ENCODE results near the gene PTPRG.

Gene PTPRG

GRCh38 chr3:61663356-61664104 is 102.2 kb downstream of the PTPRG start:
- no peak for DNase-seq

- DNase-seq = no peak
Observed at GRCh38 chr3:61664105-61664482, 102.7 kb downstream of the PTPRG start.

- no peak for DNase-seq
Observed at GRCh38 chr3:61665121-61665520, 103.8 kb downstream of the PTPRG start.

- DNase-seq = no peak
Observed at GRCh38 chr3:61665987-61666386, 104.6 kb downstream of the PTPRG start.

DNA sequence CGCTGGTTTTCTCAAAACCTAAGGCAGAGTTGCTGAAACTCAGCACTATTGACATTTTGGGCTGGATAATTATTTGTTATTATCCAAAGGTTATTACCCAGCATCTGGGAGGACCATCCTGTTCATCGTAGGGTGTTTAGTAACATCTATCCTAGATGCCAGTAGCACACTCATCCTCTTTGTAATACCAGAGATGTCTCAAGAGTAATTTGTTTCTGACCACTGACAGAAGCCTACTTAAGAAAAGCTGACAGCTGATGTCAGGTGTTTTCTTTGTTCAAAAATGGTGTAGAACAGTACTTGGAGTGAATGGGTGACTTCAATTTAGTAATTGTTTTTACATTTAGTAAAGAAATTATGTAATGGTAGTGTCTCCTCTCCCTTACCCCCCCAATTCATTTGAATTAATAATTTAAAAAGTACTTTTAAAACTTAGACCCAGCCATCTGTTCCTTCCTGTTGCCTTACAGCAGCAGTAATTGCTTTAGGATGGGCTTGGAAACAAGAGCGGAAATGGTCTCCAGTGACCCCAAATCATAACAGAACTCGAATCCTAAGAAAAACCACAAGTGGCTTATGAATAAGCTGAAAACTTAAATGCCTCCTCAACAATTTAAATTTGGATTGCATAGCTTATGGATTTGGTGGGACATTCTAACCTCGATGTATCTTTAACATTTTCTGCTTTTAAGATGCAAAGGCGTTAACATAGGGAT is 105.4 kb downstream of the PTPRG start:
- no peak for DNase-seq

DNA sequence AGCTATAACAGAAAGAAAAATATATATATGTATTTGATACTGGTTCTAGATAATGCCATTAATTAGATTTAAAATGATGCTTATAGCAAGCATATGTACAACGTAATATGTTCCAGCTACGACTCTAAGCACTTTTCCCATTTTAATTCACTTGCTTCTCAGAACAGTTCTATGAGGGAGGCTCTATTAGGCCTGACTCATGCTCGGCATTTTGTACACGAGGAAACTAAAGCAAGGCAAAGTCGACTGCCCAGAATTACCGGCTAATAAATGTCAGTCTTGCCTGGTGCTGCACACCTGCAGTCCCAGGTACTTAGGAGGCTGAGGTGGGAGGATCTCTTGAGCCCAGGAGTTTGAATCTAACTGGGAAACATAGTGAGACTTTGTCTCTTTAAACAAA is 106.0 kb downstream of the PTPRG start:
- no peak for DNase-seq

GRCh38 chr3:61667814-61668213 is 106.4 kb downstream of the PTPRG start:
- no peak for DNase-seq

DNA sequence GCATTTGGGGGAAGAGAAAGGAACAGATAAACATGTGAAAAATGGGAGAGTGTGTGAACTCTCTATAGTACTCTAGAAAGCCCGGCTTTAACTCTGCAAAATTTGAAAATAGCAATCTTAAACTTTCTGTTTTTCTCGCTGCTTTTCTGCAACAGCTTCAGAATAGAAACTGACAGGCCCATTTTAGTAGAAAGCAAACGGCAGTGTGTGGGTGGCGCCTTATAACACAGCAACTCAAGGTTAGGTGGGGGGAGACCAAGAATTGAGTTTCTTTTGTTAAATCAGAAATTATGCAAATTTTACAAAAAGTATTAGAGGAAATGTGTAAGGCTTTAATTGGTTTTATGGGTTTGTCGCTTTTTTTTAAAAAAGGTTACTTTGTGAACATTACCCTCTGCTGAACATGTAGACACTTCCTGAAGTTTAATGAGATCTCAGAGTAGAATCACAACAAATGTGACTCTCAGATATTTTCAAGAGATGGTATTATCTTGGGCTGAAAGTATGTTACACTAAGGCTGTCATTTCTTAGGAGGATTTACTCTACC is 107.0 kb downstream of the PTPRG start:
- DNase-seq = no peak

DNA sequence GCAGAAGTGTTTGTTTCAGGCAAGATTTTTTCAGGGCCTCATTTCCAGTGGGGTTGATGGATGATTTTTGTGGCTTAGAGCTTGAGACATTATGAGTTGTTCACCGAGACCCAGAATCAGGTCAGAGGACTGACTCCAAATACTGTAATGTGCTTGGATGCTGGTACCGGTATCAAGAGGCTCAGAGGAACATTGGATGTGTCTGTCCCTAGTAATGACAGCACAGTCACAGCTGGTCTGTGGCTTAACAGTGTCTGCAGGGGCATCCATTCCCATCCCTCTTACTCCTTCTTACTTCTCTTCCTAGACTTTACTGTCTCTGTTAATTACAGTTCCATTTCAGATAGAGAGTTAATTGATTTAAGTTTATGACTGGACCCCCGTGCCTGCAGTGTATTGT is 107.8 kb downstream of the PTPRG start:
- DNase-seq = no peak

DNA sequence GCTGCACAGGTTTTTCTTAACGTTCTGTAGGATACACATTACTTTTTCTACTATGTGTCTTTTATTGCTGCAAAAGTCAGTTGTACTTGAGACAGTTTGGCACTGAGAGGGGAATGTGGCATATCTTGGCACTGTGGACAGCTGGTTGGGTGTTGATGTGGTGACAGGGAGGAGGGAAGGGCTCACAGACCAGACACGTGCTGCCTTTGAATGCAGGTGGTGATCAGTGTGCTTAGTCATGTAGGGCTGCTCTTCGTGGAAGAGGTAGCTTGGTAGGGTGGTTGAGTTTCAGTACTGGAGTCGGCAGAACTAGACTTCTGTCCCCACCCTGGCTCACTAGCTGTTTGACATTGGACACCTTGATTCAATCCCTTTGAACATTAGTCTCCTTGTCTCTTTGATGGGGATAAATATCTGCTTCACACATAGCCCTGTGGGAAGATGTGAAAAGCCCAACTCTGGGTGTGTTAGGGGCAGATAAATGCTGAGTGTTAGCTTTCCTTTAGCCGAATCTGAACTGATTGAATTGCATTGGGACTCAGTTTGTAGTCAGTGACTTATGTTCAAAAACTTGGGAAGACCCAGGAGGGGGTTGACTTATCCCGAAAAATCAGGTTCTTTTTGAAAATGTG is 108.4 kb downstream of the PTPRG start:
- DNase-seq = no peak

DNA sequence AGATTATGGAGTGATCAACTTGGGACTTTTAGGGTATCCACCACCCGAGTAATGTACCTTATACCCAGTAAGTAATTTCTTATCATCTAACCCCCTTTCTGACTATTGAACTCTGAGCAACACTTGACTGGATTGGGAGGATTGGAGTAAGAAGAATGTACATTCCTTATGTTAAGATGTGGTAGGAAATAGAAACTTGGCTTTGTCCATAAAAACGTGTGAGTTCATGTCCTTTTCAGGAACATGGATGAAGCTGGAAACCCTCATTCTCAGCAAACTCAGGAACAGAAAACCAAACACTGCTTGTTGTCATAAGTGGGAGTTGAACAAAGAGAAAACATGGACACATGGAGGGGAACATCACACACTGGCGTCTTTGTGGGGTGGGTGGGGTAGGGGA is 112.3 kb downstream of the PTPRG start:
- DNase-seq = no peak

- DNase-seq = no peak
Observed at GRCh38 chr3:61674596-61674995, 113.2 kb downstream of the PTPRG start.

- DNase-seq = no peak
Observed at GRCh38 chr3:61679026-61679425, 117.7 kb downstream of the PTPRG start.

DNA sequence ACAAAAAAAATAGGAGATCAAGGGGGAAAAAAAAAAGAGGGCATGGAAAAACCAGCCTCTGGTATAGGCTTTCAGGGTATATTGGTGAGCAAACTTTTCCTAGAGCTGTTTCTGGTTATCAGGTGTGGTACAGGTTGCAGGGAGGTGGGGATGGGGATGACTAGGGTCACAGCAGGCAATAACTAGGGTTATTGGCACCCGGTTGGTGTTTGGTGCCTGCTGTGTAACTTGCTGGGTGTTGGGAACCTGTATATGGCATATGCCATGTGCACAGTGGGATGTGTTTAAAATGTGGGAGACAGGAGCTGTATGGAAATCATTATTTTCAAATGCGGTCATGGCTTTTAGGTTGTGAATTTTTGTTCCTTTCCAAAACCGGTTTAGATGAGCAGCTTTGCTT is 119.2 kb downstream of the PTPRG start:
- DNase-seq = no peak

DNA sequence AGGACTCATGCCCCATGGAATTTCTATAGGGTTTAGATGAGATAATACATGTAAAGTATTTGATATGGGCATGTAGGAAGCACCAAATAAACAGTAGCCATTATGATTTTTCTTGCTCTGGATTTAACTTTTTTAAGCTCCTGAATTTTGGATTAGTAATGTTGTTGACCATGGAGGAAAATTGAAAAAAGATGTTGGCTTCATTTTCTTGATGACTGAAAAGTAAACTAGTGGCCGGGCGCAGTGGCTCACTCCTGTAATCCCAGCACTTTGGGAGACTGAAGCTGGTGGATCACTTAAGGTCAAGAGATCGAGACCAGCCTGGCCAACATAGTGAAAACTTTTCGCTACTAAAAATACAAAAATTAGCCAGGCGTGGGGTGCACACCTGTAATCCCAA is 120.3 kb downstream of the PTPRG start:
- no peak for DNase-seq

GRCh38 chr3:61682671-61683548 is 121.5 kb downstream of the PTPRG start:
- DNase-seq = no peak

DNA sequence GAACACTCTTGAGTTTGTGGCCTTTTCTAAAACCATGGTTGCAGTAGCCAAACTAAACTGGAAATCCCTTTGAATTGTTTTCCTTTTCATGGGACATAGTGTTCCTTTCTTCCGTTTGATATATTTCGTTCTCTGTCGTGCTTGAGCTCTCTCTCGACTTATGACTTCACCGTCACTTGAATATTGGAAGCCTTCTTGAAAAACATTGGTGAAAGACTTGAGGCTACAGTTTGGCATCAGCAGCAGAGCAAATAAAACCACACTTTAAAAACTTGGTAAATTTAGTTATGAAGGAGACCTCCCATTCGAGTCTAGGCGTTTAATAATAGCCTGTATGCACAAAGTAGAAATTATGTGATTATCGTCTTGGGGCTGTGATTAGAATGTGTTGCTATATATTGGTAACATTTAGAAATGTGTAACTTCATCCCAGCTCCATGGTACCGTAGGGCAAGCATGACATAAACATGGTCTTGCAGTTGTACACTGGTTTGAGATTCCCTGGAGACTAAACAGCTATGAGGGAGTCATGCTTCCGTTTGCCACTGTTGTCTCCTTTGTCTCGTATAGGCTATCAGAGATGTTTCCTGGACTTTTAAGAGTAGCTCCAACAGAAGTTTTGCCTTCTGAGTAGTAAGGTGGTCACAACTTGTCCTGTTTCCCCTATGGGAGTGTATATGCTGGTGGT is 122.3 kb downstream of the PTPRG start:
- DNase-seq = no peak

DNA sequence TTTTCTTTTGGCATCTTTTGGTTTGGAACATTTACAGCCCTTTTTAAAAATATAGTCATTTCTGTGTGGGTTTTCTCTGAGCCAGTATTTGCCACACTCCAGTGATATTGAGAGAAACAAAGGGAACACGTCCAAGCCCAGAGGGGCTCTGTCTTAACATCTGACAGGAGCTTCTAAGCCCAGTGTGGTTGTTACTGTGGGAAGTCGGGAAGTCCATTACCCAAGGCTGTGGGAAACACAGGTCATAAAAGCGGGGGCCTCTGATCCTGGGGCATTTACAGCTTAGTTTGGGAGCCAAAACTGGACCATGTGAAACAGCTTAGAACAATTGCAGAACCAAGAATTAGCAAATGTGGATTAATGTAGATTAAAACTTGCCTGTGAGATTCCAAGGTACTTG is 123.0 kb downstream of the PTPRG start:
- DNase-seq = no peak

GRCh38 chr3:61685755-61686154 is 124.4 kb downstream of the PTPRG start:
- DNase-seq = no peak

DNA sequence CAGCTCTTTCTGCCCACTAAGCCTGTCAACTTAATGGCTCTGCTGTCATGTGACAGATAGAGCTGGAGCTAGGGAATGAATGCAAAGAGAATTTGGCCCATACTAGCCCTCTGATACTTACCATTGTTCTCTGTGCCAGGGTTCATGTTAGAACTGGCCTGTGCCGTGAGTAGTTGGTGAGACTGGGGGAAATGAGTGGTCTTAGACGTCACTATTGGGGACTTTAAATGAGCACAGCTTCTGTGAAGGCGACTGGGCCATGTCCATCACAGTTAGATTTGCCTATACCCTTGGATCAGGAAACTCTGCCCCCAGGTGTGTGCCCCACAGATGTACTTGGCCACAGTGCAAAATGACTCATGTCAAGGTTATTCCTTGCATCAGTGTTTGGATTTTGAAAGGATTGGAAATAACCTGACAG is 124.9 kb downstream of the PTPRG start:
- DNase-seq = no peak

GRCh38 chr3:61687206-61687605 is 125.8 kb downstream of the PTPRG start:
- no peak for DNase-seq

DNA sequence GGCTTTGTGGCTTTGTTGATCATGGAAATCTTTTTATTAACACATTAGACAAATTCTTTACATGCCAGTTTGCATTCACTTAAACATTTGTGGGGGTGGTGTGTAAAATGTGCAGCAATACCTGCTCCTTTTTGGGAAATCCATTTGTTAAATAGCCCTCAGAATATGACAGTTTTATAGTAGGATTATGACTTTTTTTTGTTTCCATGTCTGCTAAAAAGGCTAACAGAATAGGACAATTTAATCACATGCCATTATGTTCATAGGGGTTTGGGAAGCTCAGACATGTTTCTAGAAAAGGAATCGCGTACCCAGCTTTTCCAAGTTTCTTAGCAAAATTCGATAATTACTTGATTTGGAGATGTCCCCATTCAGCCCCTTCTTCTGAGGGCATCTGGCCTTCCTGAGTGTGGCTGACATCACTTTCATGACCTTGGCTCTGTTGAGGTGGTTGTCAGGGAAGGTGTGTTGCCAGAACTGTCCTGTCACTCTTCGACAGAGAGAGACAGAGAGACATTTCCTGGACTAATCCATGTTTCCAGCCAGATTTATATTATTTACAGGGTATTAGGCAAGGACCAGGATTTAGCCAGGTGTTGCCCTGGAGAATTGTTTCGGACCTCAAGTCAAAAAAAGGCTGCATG is 126.4 kb downstream of the PTPRG start:
- DNase-seq = no peak
